Panc1 (cell line): ENCODE measurements around the gene PTPRF. TPM values are rescaled to one million over a fixed set of nuclear protein-coding genes. Genes with fewer than 3 reads are reported as not detected.

ENCODE experiments used
- ATAC-seq: fragments of 200-7000 bp; cut with Tn5 transposase; 2 replicates; pipeline ENCODE4 v1.9.1; 2020; ENCODE audit warnings: mild to moderate bottlenecking, moderate library complexity
- BruUV-seq: library from RNA; stranded (reverse); fragments of 400-500 nt; replicated peaks from 2 replicates; lab custom pipeline; 2021; lab: Mats Ljungman, UMichigan
- CTCF ChIA-PET: fragments of 300-600 bp; sonication (Branson Sonifier 250); formaldehyde crosslinking; loops from one replicate; lab custom pipeline; 2022; ENCODE audit warnings: antibody characterized with exemption; lab: Charles Lee
- POLR2A ChIA-PET: fragments of 300-600 bp; sonication (Branson Sonifier 250); formaldehyde crosslinking; loops from one replicate; lab custom pipeline; 2022; ENCODE audit warnings: antibody characterized with exemption; lab: Charles Lee
- DNase-seq: peaks from one replicate; pipeline ENCODE4 v3.0.0-alpha.2; 2010; ENCODE audit warnings: low read depth, low spot score
- H3K27ac ChIP-seq: 2 replicates; pipeline ENCODE4 v1.5.1; 2011; ENCODE audit warnings: mild to moderate bottlenecking, low read length, inconsistent platforms
- H3K27me3 ChIP-seq: fragments of 200-500 bp; sonication (Bioruptor generic); 2 replicates; pipeline ENCODE4 v1.6.0; 2014; ENCODE audit warnings: low read length, inconsistent platforms; ENCODE audit not compliant: control insufficient read depth, insufficient read depth
- H3K36me3 ChIP-seq: fragments of 200-500 bp; sonication (Bioruptor generic); 2 replicates; pipeline ENCODE4 v1.5.1; 2014; ENCODE audit warnings: inconsistent platforms, mild to moderate bottlenecking, low read length, moderate library complexity; ENCODE audit not compliant: control insufficient read depth, insufficient read depth
- H3K4me1 ChIP-seq: 2 replicates; pipeline ENCODE4 v1.5.1; 2011; ENCODE audit warnings: inconsistent platforms, mild to moderate bottlenecking, low read length, moderate library complexity; ENCODE audit not compliant: control insufficient read depth, insufficient read depth
- H3K4me3 ChIP-seq, 2 experiments: 2 replicates each; pipeline ENCODE4 v1.5.1; 2011 to 2012; ENCODE audit warnings: low read depth in 2 of 2, low read length in 2 of 2, mild to moderate bottlenecking in 2 of 2, inconsistent platforms in 1 of 2, moderate library complexity in 1 of 2
- H3K9me3 ChIP-seq: fragments of 200-500 bp; sonication (Bioruptor generic); 2 replicates; pipeline ENCODE4 v1.5.1; 2014; ENCODE audit warnings: low read depth, mild to moderate bottlenecking, inconsistent platforms, low read length, moderate library complexity; ENCODE audit not compliant: control insufficient read depth, insufficient read depth
- POLR2AphosphoS5 ChIP-seq: IDR thresholded peaks from 2 replicates; pipeline ENCODE4 v1.6.1; 2012; ENCODE audit warnings: mild to moderate bottlenecking, low read depth, low read length, moderate library complexity
- REST ChIP-seq, 2 experiments: IDR thresholded peaks; 2 replicates each; pipeline ENCODE4 v1.6.1; 2011 to 2012; ENCODE audit warnings: low read depth in 2 of 2, control low read depth in 1 of 2, low read length in 1 of 2, mild to moderate bottlenecking in 1 of 2, moderate library complexity in 1 of 2; ENCODE audit not compliant: insufficient read depth in 1 of 2
- SIN3A ChIP-seq: IDR thresholded peaks from 2 replicates; pipeline ENCODE4 v1.6.1; 2012; ENCODE audit warnings: low read depth, mild to moderate bottlenecking, low read length, moderate library complexity, borderline replicate concordance; ENCODE audit not compliant: insufficient read depth
- TCF7L2 ChIP-seq: IDR thresholded peaks from 2 replicates; pipeline ENCODE4 v1.6.1; 2011; ENCODE audit warnings: mild to moderate bottlenecking, low read depth, low read length, inconsistent platforms
- in situ Hi-C: cut with HindIII; loops from 2 replicates; pipeline ENCODE4 v1.10.0; 2016; ENCODE audit warnings: low sequenced_read_pairs, low pct_unique_long_range_greater_than_20kb
- intact Hi-C: fragments of 100-400 bp; cut with micrococcal nuclease; formaldehyde crosslinking; loops from one replicate; pipeline ENCODE4 v1.10.0; 2022; ENCODE audit not compliant: unreplicated experiment
- total RNA-seq: library from RNA; stranded (reverse); gene quantifications from one replicate; pipeline ENCODE4 v1.2.1, GENCODE V29; 2021; ENCODE audit not compliant: unreplicated experiment
- TF ChIP-seq, protein P1 (sequence below): fragments of 450-650 bp; IDR thresholded peaks from 2 replicates; pipeline ENCODE4 v1.5.1; 2017; ENCODE audit warnings: mild to moderate bottlenecking

The PTPRF gene
- total RNA-seq, 1 experiment from 2014 or later = 77.5 TPM

- intact Hi-C loops = loop anchor here (5.0 kb wide), 1 partner anchor 124 kb away; no protein-coding TSS in a partner anchor
These were observed 120.5 kb downstream of the PTPRF start for GRCh38 chr1:43651188-43651587.

GRCh38 chr1:43651902-43652301, 121.2 kb downstream of the PTPRF start:
- no TSS peak for BruUV-seq
- peak overlapping the region; percentile 96 to 100 for H3K4me3 ChIP-seq
- peak overlapping the region; percentile 87 for H3K27ac ChIP-seq
- peaks cover 17% of the 10 kb centered on the region for H3K36me3 ChIP-seq
- no peaks in the 10 kb centered on the region for H3K27me3 ChIP-seq
- no peak for ATAC-seq
- ChIA-PET POLR2A (interaction anchor here (0.5 to 1.2 kb wide), 3 partner anchors 55 to 550 kb away, joined by 4 to 5 read pairs (median 4); partner anchors contain the start of gene ST3GAL3), CTCF (interaction anchor here (0.6 kb wide), 2 partner anchors 11 to 33 kb away, joined by 6 to 8 read pairs; no protein-coding TSS in a partner anchor)
- intact Hi-C loops (loop anchor here (5.0 kb wide), 1 partner anchor 125 kb away; no protein-coding TSS in a partner anchor), in situ Hi-C loops (no loop called here)
- DNase-seq = no peak
- no peaks in the 10 kb centered on the region for H3K9me3 ChIP-seq
- peaks cover 20% of the 10 kb centered on the region for H3K4me1 ChIP-seq
- TF ChIP-seq, protein P1, sequence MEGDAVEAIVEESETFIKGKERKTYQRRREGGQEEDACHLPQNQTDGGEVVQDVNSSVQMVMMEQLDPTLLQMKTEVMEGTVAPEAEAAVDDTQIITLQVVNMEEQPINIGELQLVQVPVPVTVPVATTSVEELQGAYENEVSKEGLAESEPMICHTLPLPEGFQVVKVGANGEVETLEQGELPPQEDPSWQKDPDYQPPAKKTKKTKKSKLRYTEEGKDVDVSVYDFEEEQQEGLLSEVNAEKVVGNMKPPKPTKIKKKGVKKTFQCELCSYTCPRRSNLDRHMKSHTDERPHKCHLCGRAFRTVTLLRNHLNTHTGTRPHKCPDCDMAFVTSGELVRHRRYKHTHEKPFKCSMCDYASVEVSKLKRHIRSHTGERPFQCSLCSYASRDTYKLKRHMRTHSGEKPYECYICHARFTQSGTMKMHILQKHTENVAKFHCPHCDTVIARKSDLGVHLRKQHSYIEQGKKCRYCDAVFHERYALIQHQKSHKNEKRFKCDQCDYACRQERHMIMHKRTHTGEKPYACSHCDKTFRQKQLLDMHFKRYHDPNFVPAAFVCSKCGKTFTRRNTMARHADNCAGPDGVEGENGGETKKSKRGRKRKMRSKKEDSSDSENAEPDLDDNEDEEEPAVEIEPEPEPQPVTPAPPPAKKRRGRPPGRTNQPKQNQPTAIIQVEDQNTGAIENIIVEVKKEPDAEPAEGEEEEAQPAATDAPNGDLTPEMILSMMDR = no peak
- TF ChIP-seq REST (IDR thresholded peaks at IDR 0.05; ENCODE audit: insufficient read depth in 1 of 2, low read depth in 2 of 2, low read length in 1 of 2) (no peak), POLR2AphosphoS5 (no peak), TCF7L2 (no peak), SIN3A (no peak)

More at GRCh38 chr1:43651188-43651587, 120.5 kb downstream of the PTPRF start:
- DNase-seq (no peak), ATAC-seq (no peak)
- Histone ChIP-seq H3K27ac (peak overlapping the region; percentile 87), H3K27me3 (no peaks in the 10 kb centered on the region), H3K36me3 (peaks cover 17% of the 10 kb centered on the region), H3K4me3 (peak overlapping the region; percentile 96 to 100), H3K4me1 (peaks cover 20% of the 10 kb centered on the region), H3K9me3 (no peaks in the 10 kb centered on the region)
- BruUV-seq = TSS peak; percentile 68
- TF ChIP-seq POLR2AphosphoS5 = no peak
- TF ChIP-seq, protein P1 = no peak
- TF ChIP-seq SIN3A = no peak
- no peak for TF ChIP-seq REST (IDR thresholded peaks at IDR 0.05; ENCODE audit: insufficient read depth in 1 of 2, low read depth in 2 of 2, low read length in 1 of 2)
- TF ChIP-seq TCF7L2 = no peak
- in situ Hi-C loops = no loop called here
- ChIA-PET CTCF (interaction anchor here (0.6 to 1.8 kb wide), 3 partner anchors 12 to 97 kb away, joined by 4 to 8 read pairs (median 6); no protein-coding TSS in a partner anchor), POLR2A (interaction anchor here (0.5 to 1.2 kb wide), 4 partner anchors 56 to 550 kb away, joined by 4 to 8 read pairs (median 4); partner anchors contain the start of gene ST3GAL3)
